Lung (tissue), 12 donors: ENCODE results near the gene SMPDL3B. TPM values are rescaled to one million over a fixed set of nuclear protein-coding genes. Genes with fewer than 3 reads are reported as not detected.

Experiments
- ATAC-seq: fragments of 200-7000 bp; cut with Tn5 transposase; one replicate; pipeline ENCODE4 v1.9.1; 2020; ENCODE audit warnings: moderate number of reproducible peaks; ENCODE audit not compliant: insufficient read depth, low FRiP score
- DNase-seq, 3 donors: peaks; one replicate each; pipeline ENCODE4 v3.0.0-alpha.2; 2013 to 2017
- H3K27ac ChIP-seq, 2 donors: one replicate each; pipeline ENCODE4 v1.5.1; 2013; ENCODE audit warnings: mild to moderate bottlenecking in 2 of 2, moderate library complexity in 2 of 2, control low read depth in 1 of 2, inconsistent platforms in 1 of 2, low read depth in 1 of 2, low read length in 1 of 2
- H3K27me3 ChIP-seq, 3 donors: one replicate each; pipeline ENCODE4 v1.5.1; 2013; ENCODE audit warnings: low read length in 2 of 3; ENCODE audit not compliant: control insufficient read depth in 3 of 3, insufficient read depth in 3 of 3
- H3K36me3 ChIP-seq, 4 donors: one replicate each; pipeline ENCODE4 v1.5.1; 2013; ENCODE audit warnings: low read length in 4 of 4, mild to moderate bottlenecking in 1 of 4, moderate library complexity in 1 of 4; ENCODE audit not compliant: control insufficient read depth in 4 of 4, insufficient read depth in 4 of 4
- H3K4me1 ChIP-seq, 5 donors: one replicate each; pipeline ENCODE4 v1.5.1; 2013; ENCODE audit warnings: low read length in 5 of 5, mild to moderate bottlenecking in 2 of 5, moderate library complexity in 1 of 5; ENCODE audit not compliant: control insufficient read depth in 5 of 5, insufficient read depth in 5 of 5
- H3K4me3 ChIP-seq: one replicate; pipeline ENCODE4 v1.5.1; 2013; ENCODE audit warnings: mild to moderate bottlenecking, control low read depth, moderate library complexity
- H3K9ac ChIP-seq, 2 donors: one replicate each; pipeline ENCODE4 v1.5.1; 2013; ENCODE audit warnings: low read length in 2 of 2, control low read depth in 1 of 2; ENCODE audit not compliant: insufficient read depth in 1 of 2
- H3K9me3 ChIP-seq, 4 donors: one replicate each; pipeline ENCODE4 v1.5.1; 2013; ENCODE audit warnings: low read length in 3 of 4, mild to moderate bottlenecking in 1 of 4, moderate library complexity in 1 of 4; ENCODE audit not compliant: control insufficient read depth in 4 of 4, insufficient read depth in 3 of 4
- CTCF ChIP-seq: IDR thresholded peaks from 2 replicates; pipeline ENCODE4 v1.5.1; 2012; ENCODE audit warnings: mild to moderate bottlenecking; ENCODE audit errors: control extremely low read depth, extremely low read depth
- WGBS, 2 donors: extraction: QIAGEN DNeasy Blood & Tissue Kit; methylation state at CpG; one replicate each; pipeline ENCODE4 v1.1.7; 2013; 5-methylcytosine and 5-hydroxymethylcytosine counted together
- polyA plus RNA-seq, 2 donors: library from polyadenylated mRNA; stranded (reverse); fragments of 200-250 nt; gene quantifications; one replicate each; pipeline ENCODE4 v1.2.1, GENCODE V29; 2013
- total RNA-seq, 2 donors: library from RNA; depleted of rRNA in 1 of 2; stranded (reverse); fragments of >200 nt in 1 of 2; gene quantifications; one replicate each; pipeline ENCODE4 v1.2.1, GENCODE V29; 2014 to 2021
- donor health status: control.
- donor health status: control.
- donor health status: Bipolar disorder and iron deficiency.
- donor health status: healthy.
- donor health status: DM: yes; HTN: yes; CAD: no.

SMPDL3B gene
- total and polyA plus RNA-seq, 4 donors: 6.4 to 17.6 (median 16.8) TPM

- WGBS, 2 donors: 86 to 93% methylated on average over 3 of the region's 3 CpGs
- peaks cover 12 to 24% (median 16%) of the 10 kb centered on the region in 4 donors for H3K36me3 ChIP-seq
Measured at GRCh38 chr1:27990920-27991537, 56.2 kb downstream of the SMPDL3B start.

GRCh38 chr1:27992276-27992675 is 57.5 kb downstream of the SMPDL3B start:
- WGBS, 2 donors: 44 to 61% methylated on average over 6 of the region's 6 CpGs
- no peak overlapping the region for H3K9ac ChIP-seq
- no peak overlapping the region for H3K4me3 ChIP-seq
- H3K27ac ChIP-seq: peak overlapping the region in 1 of 2 donors; percentile 39
- peaks cover 21 to 35% (median 21%) of the 10 kb centered on the region in 4 donors for H3K36me3 ChIP-seq
- peaks cover 0 to 6% (median 0%) of the 10 kb centered on the region in 5 donors for H3K4me1 ChIP-seq
- ATAC-seq (no peak), DNase-seq (no peak)
- no peak for TF ChIP-seq CTCF
- H3K9me3 ChIP-seq: no peaks in the 10 kb centered on the region
- H3K27me3 ChIP-seq: no peaks in the 10 kb centered on the region

More at GRCh38 chr1:27990920-27991537, 56.2 kb downstream of the SMPDL3B start:
- no peaks in the 10 kb centered on the region for H3K27me3 ChIP-seq
- DNase-seq (no peak), ATAC-seq (no peak)
- no peak overlapping the region for H3K27ac ChIP-seq
- no peak for TF ChIP-seq CTCF
- H3K9me3 ChIP-seq: no peaks in the 10 kb centered on the region
- no peak overlapping the region for H3K9ac ChIP-seq
- H3K4me3 ChIP-seq: no peak overlapping the region
- H3K4me1 ChIP-seq: peaks cover 0 to 6% (median 0%) of the 10 kb centered on the region in 5 donors

GRCh38 chr1:27993241-27993640 is 58.4 kb downstream of the SMPDL3B start:
- Histone ChIP-seq H3K4me3 (no peak overlapping the region), H3K36me3 (peaks cover 19 to 39% (median 26%) of the 10 kb centered on the region in 4 donors), H3K9me3 (no peaks in the 10 kb centered on the region), H3K4me1 (peaks cover 0 to 6% (median 0%) of the 10 kb centered on the region in 5 donors), H3K9ac (no peak overlapping the region), H3K27ac (no peak overlapping the region), H3K27me3 (no peaks in the 10 kb centered on the region)
- no peak for TF ChIP-seq CTCF
- DNase-seq (no peak), ATAC-seq (peak; percentile 27)
- WGBS, 2 donors: 29 to 47% methylated on average over 3 of the region's 3 CpGs
